HEK293T (cell line): Measurements from ENCODE around the gene ARHGAP21.

ENCODE experiments used
- CTCF ChIA-PET: fragments of 350-600 bp; formaldehyde crosslinking; extraction: SDS; loops from one replicate; lab custom pipeline; 2021; ENCODE audit warnings: antibody characterized with exemption, inconsistent platforms; lab: Yijun Ruan, JAX
- POLR2A ChIA-PET: fragments of 350-600 bp; formaldehyde crosslinking; extraction: SDS; loops from one replicate; lab custom pipeline; 2020; ENCODE audit warnings: antibody characterized with exemption, inconsistent platforms; lab: Yijun Ruan, JAX
- DNase-seq: peaks from one replicate; pipeline ENCODE4 v3.0.0; 2012; ENCODE audit warnings: mixed read lengths; ENCODE audit errors: extremely low spot score
- ARNT ChIP-seq: fragments of 450-650 bp; IDR thresholded peaks from 2 replicates; pipeline ENCODE4 v1.6.1; 2017; ENCODE audit warnings: mild to moderate bottlenecking
- BHLHE40 ChIP-seq: fragments of 450-650 bp; IDR thresholded peaks from 2 replicates; pipeline ENCODE4 v1.6.1; 2016; ENCODE audit warnings: mild to moderate bottlenecking, moderate library complexity, borderline replicate concordance
- CTBP1 ChIP-seq: fragments of 450-650 bp; IDR thresholded peaks from 2 replicates; pipeline ENCODE4 v1.6.1; 2016; ENCODE audit warnings: borderline replicate concordance
- ELF4 ChIP-seq: fragments of 450-650 bp; IDR thresholded peaks from 2 replicates; pipeline ENCODE4 v1.6.1; 2017; ENCODE audit warnings: antibody characterized with exemption
- FOXA1 ChIP-seq: fragments of 450-650 bp; IDR thresholded peaks from 2 replicates; pipeline ENCODE4 v1.6.1; 2016; ENCODE audit warnings: mild to moderate bottlenecking
- FOXK2 ChIP-seq: fragments of 450-650 bp; IDR thresholded peaks from 2 replicates; pipeline ENCODE4 v1.6.1; 2016; ENCODE audit warnings: mild to moderate bottlenecking
- FOXM1 ChIP-seq: fragments of 450-650 bp; IDR thresholded peaks from 2 replicates; pipeline ENCODE4 v1.6.1; 2017; ENCODE audit warnings: mild to moderate bottlenecking, borderline replicate concordance
- HDGF ChIP-seq: fragments of 450-650 bp; IDR thresholded peaks from 2 replicates; pipeline ENCODE4 v1.6.1; 2017; ENCODE audit warnings: antibody characterized with exemption, borderline replicate concordance
- L3MBTL2 ChIP-seq: fragments of 450-650 bp; conservative IDR thresholded peaks from 2 replicates; pipeline ENCODE4 v1.6.1; 2016; ENCODE audit warnings: mild to moderate bottlenecking
- LEF1 ChIP-seq: fragments of 450-650 bp; IDR thresholded peaks from 2 replicates; pipeline ENCODE4 v1.6.1; 2017; ENCODE audit warnings: mild to moderate bottlenecking, borderline replicate concordance
- NFRKB ChIP-seq: fragments of 450-650 bp; IDR thresholded peaks from 2 replicates; pipeline ENCODE4 v1.6.1; 2016; ENCODE audit warnings: mild to moderate bottlenecking, moderate library complexity
- SP1 ChIP-seq: fragments of 450-650 bp; IDR thresholded peaks from 2 replicates; pipeline ENCODE4 v1.6.1; 2017
- SUZ12 ChIP-seq: fragments of 450-650 bp; IDR thresholded peaks from 2 replicates; pipeline ENCODE4 v1.6.1; 2016; ENCODE audit warnings: mild to moderate bottlenecking
- TARDBP ChIP-seq: fragments of 450-650 bp; IDR thresholded peaks from 2 replicates; pipeline ENCODE4 v1.6.1; 2016
- ZNF384 ChIP-seq: fragments of 450-650 bp; IDR thresholded peaks from 2 replicates; pipeline ENCODE4 v1.6.1; 2016
- TF ChIP-seq, protein P1 (sequence below): fragments of 450-650 bp; IDR thresholded peaks from 2 replicates; pipeline ENCODE4 v1.6.1; 2016

ARHGAP21 gene

DNA sequence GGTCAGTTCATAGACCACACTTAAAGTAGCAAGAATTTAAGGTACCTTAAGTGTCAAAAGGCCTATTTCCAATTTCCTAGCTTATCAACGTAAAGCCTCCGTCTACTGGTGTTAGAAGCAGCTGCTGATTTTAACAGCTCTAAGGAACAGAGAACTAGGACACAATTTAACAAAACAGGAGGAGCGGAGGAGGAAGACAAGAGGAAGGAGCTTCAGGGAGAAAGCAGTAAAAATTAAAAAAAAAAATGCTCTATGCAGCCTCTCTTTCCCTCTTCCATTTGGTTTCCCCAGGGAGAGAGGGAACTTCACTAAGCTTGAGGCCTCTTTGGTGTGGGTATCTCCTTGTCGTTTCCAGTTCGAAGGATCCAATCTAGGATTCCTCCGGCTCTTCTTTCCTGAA, 22.7 kb downstream of the ARHGAP21 start:
- POLR2A ChIA-PET: interaction anchor here (1.4 kb wide), 1 partner anchor 23 kb away, joined by 5 read pairs; the partner anchor contains the start of gene ARHGAP21
- TF ChIP-seq L3MBTL2: no peak
- no peak for TF ChIP-seq LEF1
- TF ChIP-seq ARNT: no peak
- TF ChIP-seq SP1: no peak
- no peak for TF ChIP-seq SUZ12
- TF ChIP-seq FOXK2: no peak
- TF ChIP-seq HDGF: no peak
- TF ChIP-seq FOXM1: no peak
- TF ChIP-seq BHLHE40: no peak
- TF ChIP-seq TARDBP: no peak
- no peak for TF ChIP-seq CTBP1
- no peak for TF ChIP-seq FOXA1
- no peak for TF ChIP-seq NFRKB
- TF ChIP-seq, protein P1, sequence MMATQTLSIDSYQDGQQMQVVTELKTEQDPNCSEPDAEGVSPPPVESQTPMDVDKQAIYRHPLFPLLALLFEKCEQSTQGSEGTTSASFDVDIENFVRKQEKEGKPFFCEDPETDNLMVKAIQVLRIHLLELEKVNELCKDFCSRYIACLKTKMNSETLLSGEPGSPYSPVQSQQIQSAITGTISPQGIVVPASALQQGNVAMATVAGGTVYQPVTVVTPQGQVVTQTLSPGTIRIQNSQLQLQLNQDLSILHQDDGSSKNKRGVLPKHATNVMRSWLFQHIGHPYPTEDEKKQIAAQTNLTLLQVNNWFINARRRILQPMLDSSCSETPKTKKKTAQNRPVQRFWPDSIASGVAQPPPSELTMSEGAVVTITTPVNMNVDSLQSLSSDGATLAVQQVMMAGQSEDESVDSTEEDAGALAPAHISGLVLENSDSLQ: no peak
- TF ChIP-seq ELF4: no peak
- no peak for TF ChIP-seq ZNF384
- CTCF ChIA-PET: no interaction called here
- no peak for DNase-seq

GRCh38 chr10:24698270-24698669, 25.4 kb downstream of the ARHGAP21 start:
- DNase-seq: no peak
- ChIA-PET CTCF (no interaction called here), POLR2A (no interaction called here)
- TF ChIP-seq SP1 (no peak), TARDBP (no peak), ELF4 (no peak), SUZ12 (no peak), BHLHE40 (no peak), LEF1 (no peak), L3MBTL2 (no peak)

GRCh38 chr10:24697080-24697479, 26.6 kb downstream of the ARHGAP21 start:
- no peak for DNase-seq
- ChIA-PET POLR2A (no interaction called here), CTCF (interaction anchor here (0.6 kb wide), 1 partner anchor 1409 kb away, joined by 4 read pairs; no protein-coding TSS in a partner anchor)
- TF ChIP-seq BHLHE40 (no peak), ARNT (no peak)

DNA sequence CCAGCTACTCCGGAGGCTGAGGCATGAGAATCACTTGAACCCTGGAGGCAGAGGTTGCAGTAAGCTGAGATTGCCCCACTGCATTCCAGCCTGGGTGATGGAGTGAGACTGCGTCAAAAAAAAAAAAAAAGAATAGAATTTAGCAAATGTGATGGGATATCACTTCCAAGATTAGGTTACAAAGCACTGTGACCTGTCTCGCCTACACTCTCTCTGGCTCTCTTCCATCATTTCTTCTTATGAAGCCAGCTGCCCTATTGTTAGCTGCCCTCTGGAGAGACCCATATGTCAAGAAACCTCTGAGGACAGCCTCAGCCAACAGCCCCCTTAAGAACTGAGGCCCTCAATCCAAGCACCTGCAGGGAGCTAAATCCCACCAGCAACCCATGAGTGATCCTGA, 28.2 kb downstream of the ARHGAP21 start:
- POLR2A ChIA-PET: no interaction called here
- no peak for DNase-seq
- CTCF ChIA-PET: no interaction called here
- TF ChIP-seq ARNT (no peak), L3MBTL2 (no peak), BHLHE40 (no peak), FOXM1 (no peak)

GRCh38 chr10:24694086-24694485, 29.6 kb downstream of the ARHGAP21 start:
- ChIA-PET CTCF (interaction anchor here (0.9 kb wide), 1 partner anchor 13 kb away, joined by 3 read pairs; no protein-coding TSS in a partner anchor), POLR2A (no interaction called here)
- no peak for DNase-seq
- TF ChIP-seq ARNT: no peak
- TF ChIP-seq SUZ12: no peak
- TF ChIP-seq, protein P1: no peak
- no peak for TF ChIP-seq FOXM1

DNA sequence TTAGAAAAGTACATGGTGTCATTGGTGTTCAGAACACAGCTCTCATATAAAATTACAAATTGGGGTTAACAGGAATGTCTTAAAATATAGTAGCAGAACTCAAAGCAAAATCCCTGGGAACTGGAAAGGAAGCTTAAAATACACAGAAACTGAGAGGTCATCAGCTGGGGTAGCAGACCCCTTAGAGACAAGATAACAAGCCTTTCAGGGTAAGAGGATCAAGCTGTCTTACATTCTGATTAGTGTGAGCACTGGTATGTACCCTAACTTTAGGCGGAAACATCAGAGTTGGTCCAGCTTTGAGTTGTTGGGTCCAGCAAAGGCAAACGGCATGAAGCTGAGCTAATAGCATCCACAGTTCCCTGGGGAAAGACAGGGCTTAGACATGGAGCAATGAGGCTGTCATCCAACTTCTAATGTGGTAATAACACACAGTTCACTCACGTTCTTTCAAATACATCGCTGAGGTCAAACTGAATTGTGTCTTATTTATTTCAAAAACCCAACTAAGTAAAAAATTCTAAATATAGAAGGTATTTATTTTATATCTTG, 32.6 kb downstream of the ARHGAP21 start:
- ChIA-PET POLR2A (no interaction called here), CTCF (no interaction called here)
- no peak for TF ChIP-seq LEF1
- no peak for TF ChIP-seq ELF4
- no peak for TF ChIP-seq TARDBP
- no peak for TF ChIP-seq L3MBTL2
- no peak for TF ChIP-seq BHLHE40
- TF ChIP-seq ZNF384: no peak
- no peak for TF ChIP-seq FOXA1
- no peak for TF ChIP-seq FOXM1
- no peak for TF ChIP-seq FOXK2
- TF ChIP-seq SP1: no peak
- TF ChIP-seq CTBP1: no peak
- TF ChIP-seq, protein P1: no peak
- no peak for TF ChIP-seq HDGF
- TF ChIP-seq SUZ12: no peak
- no peak for DNase-seq

GRCh38 chr10:24685958-24686540, 37.6 kb downstream of the ARHGAP21 start:
- DNase-seq: no peak
- no peak for TF ChIP-seq HDGF
- TF ChIP-seq FOXA1: no peak
- no peak for TF ChIP-seq SUZ12
- TF ChIP-seq TARDBP: no peak
- TF ChIP-seq BHLHE40: no peak
- no peak for TF ChIP-seq SP1
- TF ChIP-seq, protein P1: no peak
- no peak for TF ChIP-seq FOXM1
- TF ChIP-seq LEF1: no peak
- TF ChIP-seq ZNF384: no peak
- no peak for TF ChIP-seq ARNT
- TF ChIP-seq CTBP1: no peak
- no peak for TF ChIP-seq FOXK2
- TF ChIP-seq L3MBTL2: no peak
- TF ChIP-seq ELF4: no peak
- no peak for TF ChIP-seq NFRKB
- CTCF ChIA-PET: no interaction called here
- POLR2A ChIA-PET: no interaction called here
